Loucy (cell line): ENCODE measurements around the gene AMIGO3.

Experiments
- EZH2phosphoT487 ChIP-seq: fragments of 200-600 bp; IDR thresholded peaks from 2 replicates; pipeline ENCODE4 v1.6.1; 2018; ENCODE audit warnings: antibody characterized with exemption, mild to moderate bottlenecking, moderate library complexity, borderline replicate concordance
- TF ChIP-seq, protein P1 (sequence below): fragments of 200-600 bp; sonication (generic); conservative IDR thresholded peaks from 2 replicates; pipeline ENCODE4 v1.5.1; 2014; ENCODE audit warnings: mild to moderate bottlenecking, antibody characterized with exemption, low read length

DNA sequence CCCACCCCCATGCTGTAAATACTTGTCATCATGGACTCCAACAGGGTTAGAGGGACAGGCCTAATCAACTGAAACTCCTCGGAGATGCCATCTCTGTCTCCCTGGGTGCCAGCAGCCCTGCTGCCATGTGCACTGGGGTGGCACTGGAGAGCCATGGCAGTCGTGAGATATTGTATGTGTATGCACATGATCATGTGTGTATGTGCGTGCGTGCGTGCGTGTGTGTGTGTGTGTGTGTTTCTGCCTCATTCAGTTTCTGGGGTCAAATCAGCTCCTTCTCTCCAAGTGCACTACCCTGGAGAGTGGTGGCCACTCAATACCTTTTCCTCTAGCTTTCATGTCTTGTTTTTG, 48.6 kb downstream of the AMIGO3 start:
- TF ChIP-seq, protein P1, sequence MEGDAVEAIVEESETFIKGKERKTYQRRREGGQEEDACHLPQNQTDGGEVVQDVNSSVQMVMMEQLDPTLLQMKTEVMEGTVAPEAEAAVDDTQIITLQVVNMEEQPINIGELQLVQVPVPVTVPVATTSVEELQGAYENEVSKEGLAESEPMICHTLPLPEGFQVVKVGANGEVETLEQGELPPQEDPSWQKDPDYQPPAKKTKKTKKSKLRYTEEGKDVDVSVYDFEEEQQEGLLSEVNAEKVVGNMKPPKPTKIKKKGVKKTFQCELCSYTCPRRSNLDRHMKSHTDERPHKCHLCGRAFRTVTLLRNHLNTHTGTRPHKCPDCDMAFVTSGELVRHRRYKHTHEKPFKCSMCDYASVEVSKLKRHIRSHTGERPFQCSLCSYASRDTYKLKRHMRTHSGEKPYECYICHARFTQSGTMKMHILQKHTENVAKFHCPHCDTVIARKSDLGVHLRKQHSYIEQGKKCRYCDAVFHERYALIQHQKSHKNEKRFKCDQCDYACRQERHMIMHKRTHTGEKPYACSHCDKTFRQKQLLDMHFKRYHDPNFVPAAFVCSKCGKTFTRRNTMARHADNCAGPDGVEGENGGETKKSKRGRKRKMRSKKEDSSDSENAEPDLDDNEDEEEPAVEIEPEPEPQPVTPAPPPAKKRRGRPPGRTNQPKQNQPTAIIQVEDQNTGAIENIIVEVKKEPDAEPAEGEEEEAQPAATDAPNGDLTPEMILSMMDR = no peak
- TF ChIP-seq EZH2phosphoT487 = no peak
